Measurements from ENCODE around the gene MYL12B. TPM values are rescaled to one million over a fixed set of nuclear protein-coding genes. Genes with fewer than 3 reads are reported as not detected.
"Not testable (repeated sequence)": the region's sequence is repeated elsewhere in the genome, so short reads cannot be mapped to it uniquely, and the experiment has no call there.

The MYL12B gene
- total RNA-seq, 1 donor from 2014 or later: 123 TPM

DNA sequence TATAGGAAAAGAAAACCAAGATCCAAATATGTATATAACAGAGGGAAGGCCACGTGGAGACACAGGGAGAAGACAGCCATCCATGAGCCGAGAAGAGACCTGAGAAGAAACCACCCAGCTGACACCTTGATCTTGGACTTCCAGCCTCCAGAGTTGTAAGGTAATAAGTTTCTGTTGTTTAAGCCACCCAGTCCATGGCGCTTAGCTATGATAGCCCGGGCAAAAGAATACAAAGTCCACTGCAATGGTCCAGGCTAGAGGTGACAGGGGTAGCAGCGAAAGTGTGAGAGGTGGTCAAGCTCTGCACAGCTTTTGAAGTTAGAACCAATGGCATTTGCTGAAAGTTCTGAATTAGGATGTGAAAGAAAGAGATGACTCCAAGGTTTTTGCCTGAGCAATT, 44.9 kb upstream of the MYL12B start:
- TF ChIP-seq, protein P1, sequence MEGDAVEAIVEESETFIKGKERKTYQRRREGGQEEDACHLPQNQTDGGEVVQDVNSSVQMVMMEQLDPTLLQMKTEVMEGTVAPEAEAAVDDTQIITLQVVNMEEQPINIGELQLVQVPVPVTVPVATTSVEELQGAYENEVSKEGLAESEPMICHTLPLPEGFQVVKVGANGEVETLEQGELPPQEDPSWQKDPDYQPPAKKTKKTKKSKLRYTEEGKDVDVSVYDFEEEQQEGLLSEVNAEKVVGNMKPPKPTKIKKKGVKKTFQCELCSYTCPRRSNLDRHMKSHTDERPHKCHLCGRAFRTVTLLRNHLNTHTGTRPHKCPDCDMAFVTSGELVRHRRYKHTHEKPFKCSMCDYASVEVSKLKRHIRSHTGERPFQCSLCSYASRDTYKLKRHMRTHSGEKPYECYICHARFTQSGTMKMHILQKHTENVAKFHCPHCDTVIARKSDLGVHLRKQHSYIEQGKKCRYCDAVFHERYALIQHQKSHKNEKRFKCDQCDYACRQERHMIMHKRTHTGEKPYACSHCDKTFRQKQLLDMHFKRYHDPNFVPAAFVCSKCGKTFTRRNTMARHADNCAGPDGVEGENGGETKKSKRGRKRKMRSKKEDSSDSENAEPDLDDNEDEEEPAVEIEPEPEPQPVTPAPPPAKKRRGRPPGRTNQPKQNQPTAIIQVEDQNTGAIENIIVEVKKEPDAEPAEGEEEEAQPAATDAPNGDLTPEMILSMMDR (IDR thresholded peaks at IDR 0.05; ENCODE audit: partially characterized antibody, unreplicated experiment): no peak
- H3K36me3 Mint-ChIP-seq (ENCODE audit: unreplicated experiment): no peaks in the 10 kb centered on the region
- peaks cover 16% of the 10 kb centered on the region for H3K4me1 Mint-ChIP-seq (ENCODE audit: low read depth, unreplicated experiment)
- H3K9me3 Mint-ChIP-seq (ENCODE audit: unreplicated experiment): no peaks in the 10 kb centered on the region
- H3K4me3 Mint-ChIP-seq (ENCODE audit: unreplicated experiment): no peak overlapping the region
- H3K27ac Mint-ChIP-seq (ENCODE audit: unreplicated experiment): no peak overlapping the region
- DNase-seq: no peak
- no peaks in the 10 kb centered on the region for H3K27me3 Mint-ChIP-seq (ENCODE audit: unreplicated experiment)

DNA sequence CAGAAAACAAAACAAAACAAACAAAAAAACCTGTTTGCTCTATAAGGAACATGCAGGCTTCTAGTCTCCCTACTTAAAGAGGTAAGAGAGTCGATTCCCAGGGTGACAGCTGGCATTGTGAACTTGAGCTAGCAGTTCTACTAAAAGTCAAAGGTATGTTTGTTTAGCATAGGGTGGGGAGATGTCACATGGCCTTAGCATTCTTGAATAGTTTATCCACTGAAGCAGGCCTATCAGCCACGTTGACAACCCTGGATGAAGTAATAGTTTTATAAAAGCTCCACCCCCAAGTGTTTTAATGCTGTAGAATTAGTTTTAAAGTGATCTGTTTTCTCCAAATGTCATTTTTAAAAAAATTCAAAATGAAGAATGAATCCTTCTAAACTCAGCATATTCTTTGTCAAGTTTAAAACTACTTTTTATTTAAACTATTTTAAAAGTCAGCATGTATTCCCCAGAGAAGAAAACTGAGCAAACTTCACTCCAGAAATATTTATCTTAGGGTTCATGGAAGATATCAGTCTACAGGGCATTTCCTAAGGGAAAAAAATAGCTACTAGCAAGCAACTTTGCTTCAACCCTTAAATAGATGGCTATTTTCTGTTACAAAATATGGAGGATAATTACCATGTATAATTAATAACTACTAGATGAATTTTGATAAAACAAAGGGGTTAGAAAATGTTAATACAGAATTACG, 43.8 kb upstream of the MYL12B start:
- TF ChIP-seq, protein P1 (IDR thresholded peaks at IDR 0.05; ENCODE audit: partially characterized antibody, unreplicated experiment): no peak
- H3K27me3 Mint-ChIP-seq (ENCODE audit: unreplicated experiment): no peaks in the 10 kb centered on the region
- H3K27ac Mint-ChIP-seq (ENCODE audit: unreplicated experiment): no peak overlapping the region
- no peak overlapping the region for H3K4me3 Mint-ChIP-seq (ENCODE audit: unreplicated experiment)
- no peaks in the 10 kb centered on the region for H3K9me3 Mint-ChIP-seq (ENCODE audit: unreplicated experiment)
- DNase-seq: no peak
- no peaks in the 10 kb centered on the region for H3K36me3 Mint-ChIP-seq (ENCODE audit: unreplicated experiment)
- peaks cover 9% of the 10 kb centered on the region for H3K4me1 Mint-ChIP-seq (ENCODE audit: low read depth, unreplicated experiment)

DNA sequence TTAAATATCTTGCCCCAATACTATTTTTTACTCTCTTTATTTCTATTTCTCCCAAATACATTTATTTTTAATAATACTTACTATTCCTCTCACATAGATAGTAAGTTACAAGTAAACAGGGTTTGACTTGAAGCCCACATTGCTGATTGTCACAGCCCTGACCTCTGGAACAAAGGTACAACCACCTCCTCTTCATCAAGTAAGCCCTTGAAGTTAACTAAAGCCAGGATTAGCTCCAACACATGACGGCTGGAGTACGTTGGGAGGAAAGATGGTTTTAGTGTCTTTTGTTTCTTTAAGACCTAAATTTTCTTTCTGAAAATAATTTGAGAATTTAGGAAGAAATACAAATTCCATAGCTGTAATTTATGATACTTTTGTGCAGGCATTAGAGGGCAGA, 43.1 kb upstream of the MYL12B start:
- no peak overlapping the region for H3K4me3 Mint-ChIP-seq (ENCODE audit: unreplicated experiment)
- H3K4me1 Mint-ChIP-seq (ENCODE audit: low read depth, unreplicated experiment): peaks cover 9% of the 10 kb centered on the region
- no peak for DNase-seq
- no peak overlapping the region for H3K27ac Mint-ChIP-seq (ENCODE audit: unreplicated experiment)
- TF ChIP-seq, protein P1 (IDR thresholded peaks at IDR 0.05; ENCODE audit: partially characterized antibody, unreplicated experiment): no peak
- no peaks in the 10 kb centered on the region for H3K27me3 Mint-ChIP-seq (ENCODE audit: unreplicated experiment)
- H3K36me3 Mint-ChIP-seq (ENCODE audit: unreplicated experiment): no peaks in the 10 kb centered on the region
- H3K9me3 Mint-ChIP-seq (ENCODE audit: unreplicated experiment): no peaks in the 10 kb centered on the region

DNA sequence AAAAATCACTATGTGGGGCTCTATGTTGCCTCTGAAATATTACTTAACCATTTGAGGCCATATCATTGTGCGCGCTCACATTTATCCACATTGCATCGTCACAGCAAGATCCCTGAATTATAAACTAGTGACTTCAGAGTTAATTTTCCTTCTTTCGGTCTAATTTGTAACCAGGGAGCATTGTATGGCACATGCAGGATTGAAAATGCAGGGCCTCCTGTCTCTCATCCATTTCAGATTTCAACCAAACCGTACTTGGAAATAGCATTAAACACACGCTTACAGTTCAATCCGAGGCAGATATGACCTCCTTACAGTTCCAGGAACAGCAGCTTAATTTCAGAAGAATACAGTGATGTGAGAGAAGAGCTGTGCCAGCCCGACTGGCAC, 42.7 kb upstream of the MYL12B start:
- no peaks in the 10 kb centered on the region for H3K9me3 Mint-ChIP-seq (ENCODE audit: unreplicated experiment)
- no peaks in the 10 kb centered on the region for H3K27me3 Mint-ChIP-seq (ENCODE audit: unreplicated experiment)
- TF ChIP-seq, protein P1 (IDR thresholded peaks at IDR 0.05; ENCODE audit: partially characterized antibody, unreplicated experiment): no peak
- H3K4me1 Mint-ChIP-seq (ENCODE audit: low read depth, unreplicated experiment): peaks cover 9% of the 10 kb centered on the region
- no peaks in the 10 kb centered on the region for H3K36me3 Mint-ChIP-seq (ENCODE audit: unreplicated experiment)
- no peak for DNase-seq
- H3K27ac Mint-ChIP-seq (ENCODE audit: unreplicated experiment): no peak overlapping the region
- no peak overlapping the region for H3K4me3 Mint-ChIP-seq (ENCODE audit: unreplicated experiment)

DNA sequence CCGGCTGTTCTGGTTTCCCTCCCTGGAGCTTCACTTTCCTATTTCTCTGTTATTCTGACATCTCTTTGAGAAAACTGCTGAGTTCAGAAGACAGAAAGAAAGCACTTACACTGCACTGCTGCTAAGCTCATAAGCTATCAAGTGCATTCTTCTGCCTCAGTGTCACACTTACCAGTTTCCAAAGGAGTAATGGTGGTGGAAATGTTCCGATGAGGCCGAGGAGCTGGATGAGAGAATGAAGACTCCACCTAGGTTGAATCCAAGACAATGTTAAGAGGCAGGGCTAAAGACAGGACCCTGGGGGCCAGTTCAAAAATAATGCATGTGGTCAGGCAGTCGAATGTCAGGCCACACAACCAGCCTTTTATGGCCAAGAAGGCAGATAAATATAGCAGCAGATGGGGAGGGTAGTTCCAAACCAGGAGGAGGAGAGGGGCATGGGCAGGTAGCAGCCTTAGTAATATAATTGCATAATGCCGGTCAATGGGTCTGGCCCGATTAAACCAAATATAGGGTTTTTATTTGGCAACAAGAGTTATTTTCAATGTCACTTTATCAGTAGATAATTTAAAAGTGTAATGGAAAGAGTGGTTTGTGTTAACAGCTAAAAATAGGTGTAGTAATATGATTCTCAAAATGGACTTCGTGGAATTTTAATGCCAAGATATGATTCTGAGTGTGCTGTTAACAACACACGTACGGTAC, 42.1 kb upstream of the MYL12B start, which contains the start of gene MYOM1:
Gene MYOM1, minus strand, starts transcription at position 338 of the 705 bp plus-strand sequence. CDS start 4,745 bp downstream, outside the sequence.
- DNase-seq: no peak
- Mint-ChIP-seq H3K27me3 (ENCODE audit: unreplicated experiment) (no peaks in the 10 kb centered on the region), H3K9me3 (ENCODE audit: unreplicated experiment) (no peaks in the 10 kb centered on the region), H3K36me3 (ENCODE audit: unreplicated experiment) (no peaks in the 10 kb centered on the region), H3K27ac (ENCODE audit: unreplicated experiment) (no peak within 1 kb of the TSS), H3K4me1 (ENCODE audit: low read depth, unreplicated experiment) (peaks cover 9% of the 10 kb centered on the region), H3K4me3 (ENCODE audit: unreplicated experiment) (no peak within 1 kb of the TSS)
- TF ChIP-seq, protein P1 (IDR thresholded peaks at IDR 0.05; ENCODE audit: partially characterized antibody, unreplicated experiment): no peak

DNA sequence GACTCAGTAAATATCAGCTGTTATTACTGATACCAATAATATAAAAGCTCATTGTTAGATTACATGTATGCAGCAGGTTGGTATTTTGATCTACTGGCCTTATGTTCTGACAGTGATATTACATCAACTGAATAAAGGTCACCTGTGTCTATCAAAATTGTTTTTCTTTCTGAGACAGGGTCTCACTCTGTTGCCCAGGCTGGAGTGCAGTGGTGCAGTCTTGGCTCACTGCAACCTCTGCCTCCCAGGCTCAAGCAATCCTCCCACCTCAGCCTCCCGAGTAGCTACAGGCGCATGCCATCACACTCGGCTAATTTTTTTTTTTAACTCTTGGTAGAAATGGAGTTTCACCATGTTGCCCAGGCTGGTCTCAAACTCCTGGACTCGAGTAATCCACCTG, 41.1 kb upstream of the MYL12B start:
- H3K4me1 Mint-ChIP-seq (ENCODE audit: low read depth, unreplicated experiment); H3K9me3 Mint-ChIP-seq (ENCODE audit: unreplicated experiment); H3K27ac Mint-ChIP-seq (ENCODE audit: unreplicated experiment); H3K4me3 Mint-ChIP-seq (ENCODE audit: unreplicated experiment); H3K27me3 Mint-ChIP-seq (ENCODE audit: unreplicated experiment); DNase-seq; H3K36me3 Mint-ChIP-seq (ENCODE audit: unreplicated experiment): not testable (repeated sequence)
